ENCODE results near the gene PHF19. TPM values are rescaled to one million over a fixed set of nuclear protein-coding genes. Genes with fewer than 3 reads are reported as not detected.

Gene PHF19
- total RNA-seq, 1 experiment from 2014 or later: 39.0 TPM

GRCh38 chr9:120856700-120857099 lies 20.3 kb downstream of the PHF19 start (continued):
- TF ChIP-seq ETV6 (CRISPR knock-in tag; IDR thresholded peaks at IDR 0.05): no peak

- Mint-ChIP-seq H3K4me1 (peaks cover 23% of the 10 kb centered on the region), H3K4me3 (no peak overlapping the region), H3K27ac (no peak overlapping the region), H3K36me3 (peaks cover 9% of the 10 kb centered on the region), H3K27me3 (ENCODE audit: low read depth) (no peaks in the 10 kb centered on the region), H3K9me3 (no peaks in the 10 kb centered on the region)
- TF ChIP-seq FOXP1 (CRISPR knock-in tag; IDR thresholded peaks at IDR 0.05; ENCODE audit: borderline replicate concordance) (no peak), ZNF532 (CRISPR knock-in tag; IDR thresholded peaks at IDR 0.05; ENCODE audit: borderline replicate concordance) (no peak), ERG (CRISPR knock-in tag; IDR thresholded peaks at IDR 0.05) (no peak)
- DNase-seq (ENCODE audit: low spot score) (no peak), ATAC-seq (no peak)
- POLR2A ChIA-PET: no interaction called here
- CTCF ChIA-PET: interaction anchor here (0.9 to 1.1 kb wide), 3 partner anchors 12 to 125 kb away, joined by 3 read pairs; no protein-coding TSS in a partner anchor
Observed at GRCh38 chr9:120855827-120856670, 20.9 kb downstream of the PHF19 start.

- ATAC-seq: no peak
- Mint-ChIP-seq H3K4me1 (peaks cover 25% of the 10 kb centered on the region), H3K4me3 (no peak overlapping the region), H3K9me3 (no peaks in the 10 kb centered on the region), H3K36me3 (peaks cover 3% of the 10 kb centered on the region; the same call in 1 of the 2 replicates), H3K27ac (no peak overlapping the region), H3K27me3 (ENCODE audit: low read depth) (no peaks in the 10 kb centered on the region)
- POLR2A ChIA-PET: no interaction called here
- TF ChIP-seq MXD4 (CRISPR knock-in tag; IDR thresholded peaks at IDR 0.05; ENCODE audit: borderline replicate concordance) (no peak), PRDM15 (CRISPR knock-in tag; IDR thresholded peaks at IDR 0.05) (no peak), PREB (CRISPR knock-in tag; IDR thresholded peaks at IDR 0.05; ENCODE audit: borderline replicate concordance) (no peak)
- CTCF ChIA-PET: interaction anchor here (0.9 to 2.4 kb wide), 2 partner anchors 9 to 14 kb away, joined by 3 to 7 read pairs; no protein-coding TSS in a partner anchor
- no peak for DNase-seq (ENCODE audit: low spot score)
Observed at GRCh38 chr9:120854596-120855327, 22.2 kb downstream of the PHF19 start.
